Uterus (tissue), 4 donors: ENCODE data around the gene ESRRB. TPM values are rescaled to one million over a fixed set of nuclear protein-coding genes. Genes with fewer than 3 reads are reported as not detected.

Experiments
- DNase-seq, 2 donors: peaks; one replicate each; pipeline ENCODE4 v3.0.0-alpha.2; 2019 to 2020
- H3K27ac ChIP-seq, 2 donors: fragments of 200-600 bp; sonication (generic); 1 replicate in 1 of 2; 2 replicates in 1 of 2; pipeline ENCODE4 v1.5.1; 2016 to 2018
- H3K27me3 ChIP-seq, 2 donors: fragments of 200-600 bp; sonication (generic); one replicate each; pipeline ENCODE4 v1.5.1; 2018 to 2019; ENCODE audit warnings: control low read depth in 1 of 2
- H3K36me3 ChIP-seq, 2 donors: fragments of 200-600 bp; sonication (generic); one replicate each; pipeline ENCODE4 v1.5.1; 2019; ENCODE audit warnings: control low read depth in 1 of 2
- H3K4me1 ChIP-seq, 2 donors: fragments of 200-600 bp; sonication (generic); one replicate each; pipeline ENCODE4 v1.5.1; 2018 to 2019; ENCODE audit warnings: control low read depth in 1 of 2
- H3K4me3 ChIP-seq, 2 donors: fragments of 200-600 bp; sonication (generic); 1 replicate in 1 of 2; 2 replicates in 1 of 2; pipeline ENCODE4 v1.5.1; 2018 to 2019; ENCODE audit warnings: mild to moderate bottlenecking in 1 of 2
- H3K9me3 ChIP-seq, 2 donors: fragments of 200-600 bp; sonication (generic); one replicate each; pipeline ENCODE4 v1.5.1; 2019; ENCODE audit warnings: control low read depth in 1 of 2
- POLR2A ChIP-seq, 2 donors: fragments of 450-650 bp; IDR thresholded peaks; one replicate each; pipeline ENCODE4 v1.6.1; 2016; ENCODE audit warnings: antibody characterized with exemption in 2 of 2, mild to moderate bottlenecking in 1 of 2, moderate library complexity in 1 of 2
- intact Hi-C: fragments of 100-400 bp; cut with DNase I; formaldehyde crosslinking; loops from one replicate; pipeline ENCODE4 v1.15.1; 2023; ENCODE audit warnings: low total_unique reads
- total RNA-seq, 4 donors: library from RNA; depleted of rRNA in 3 of 4; stranded (reverse); fragments of >200 nt in 3 of 4; gene quantifications; one replicate each; pipeline versions ENCODE4 v1.1.0 to v1.2.4, GENCODE V29; 2014 to 2023
- TF ChIP-seq, protein P1 (sequence below), 4 experiments: fragments of 200-600 bp in 2 of 4; fragments of 450-650 bp in 2 of 4; sonication (generic) in 2 of 4; IDR thresholded peaks; one replicate each; pipeline ENCODE4 v1.5.1; 2016 to 2019; ENCODE audit warnings: antibody characterized with exemption in 4 of 4, mild to moderate bottlenecking in 2 of 4, moderate library complexity in 1 of 4
- donor health status: DM: yes; HTN: yes; CAD: no.

Gene ESRRB
- total RNA-seq, 4 donors from 2014 or later = not detected

GRCh38 chr14:76500480-76500879, 124.5 kb downstream of the ESRRB start:
- H3K4me3 ChIP-seq = no peak overlapping the region
- no peak overlapping the region for H3K27ac ChIP-seq
- no peaks in the 10 kb centered on the region for H3K36me3 ChIP-seq
- no peak for TF ChIP-seq POLR2A (IDR thresholded peaks at IDR 0.05)
- TF ChIP-seq, protein P1, sequence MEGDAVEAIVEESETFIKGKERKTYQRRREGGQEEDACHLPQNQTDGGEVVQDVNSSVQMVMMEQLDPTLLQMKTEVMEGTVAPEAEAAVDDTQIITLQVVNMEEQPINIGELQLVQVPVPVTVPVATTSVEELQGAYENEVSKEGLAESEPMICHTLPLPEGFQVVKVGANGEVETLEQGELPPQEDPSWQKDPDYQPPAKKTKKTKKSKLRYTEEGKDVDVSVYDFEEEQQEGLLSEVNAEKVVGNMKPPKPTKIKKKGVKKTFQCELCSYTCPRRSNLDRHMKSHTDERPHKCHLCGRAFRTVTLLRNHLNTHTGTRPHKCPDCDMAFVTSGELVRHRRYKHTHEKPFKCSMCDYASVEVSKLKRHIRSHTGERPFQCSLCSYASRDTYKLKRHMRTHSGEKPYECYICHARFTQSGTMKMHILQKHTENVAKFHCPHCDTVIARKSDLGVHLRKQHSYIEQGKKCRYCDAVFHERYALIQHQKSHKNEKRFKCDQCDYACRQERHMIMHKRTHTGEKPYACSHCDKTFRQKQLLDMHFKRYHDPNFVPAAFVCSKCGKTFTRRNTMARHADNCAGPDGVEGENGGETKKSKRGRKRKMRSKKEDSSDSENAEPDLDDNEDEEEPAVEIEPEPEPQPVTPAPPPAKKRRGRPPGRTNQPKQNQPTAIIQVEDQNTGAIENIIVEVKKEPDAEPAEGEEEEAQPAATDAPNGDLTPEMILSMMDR (IDR thresholded peaks at IDR 0.05) = no peak
- no peaks in the 10 kb centered on the region for H3K9me3 ChIP-seq
- H3K27me3 ChIP-seq = no peaks in the 10 kb centered on the region
- no peak for DNase-seq
- no peaks in the 10 kb centered on the region for H3K4me1 ChIP-seq
- intact Hi-C loops = no loop called here

- H3K4me1 ChIP-seq = no peaks in the 10 kb centered on the region
- no peaks in the 10 kb centered on the region for H3K36me3 ChIP-seq
- H3K27ac ChIP-seq = no peak overlapping the region
- no peaks in the 10 kb centered on the region for H3K9me3 ChIP-seq
- H3K4me3 ChIP-seq = no peak overlapping the region
- intact Hi-C loops = no loop called here
- no peak for TF ChIP-seq POLR2A (IDR thresholded peaks at IDR 0.05)
- TF ChIP-seq, protein P1 (IDR thresholded peaks at IDR 0.05) = no peak
- no peak for DNase-seq
- no peaks in the 10 kb centered on the region for H3K27me3 ChIP-seq
Measured at GRCh38 chr14:76501156-76501720, 125.3 kb downstream of the ESRRB start.

GRCh38 chr14:76502219-76502618, 126.3 kb downstream of the ESRRB start:
- no peaks in the 10 kb centered on the region for H3K9me3 ChIP-seq
- H3K4me3 ChIP-seq = no peak overlapping the region
- no peaks in the 10 kb centered on the region for H3K27me3 ChIP-seq
- no peak overlapping the region for H3K27ac ChIP-seq
- no peaks in the 10 kb centered on the region for H3K36me3 ChIP-seq
- TF ChIP-seq POLR2A (IDR thresholded peaks at IDR 0.05) = no peak
- TF ChIP-seq, protein P1 (IDR thresholded peaks at IDR 0.05) = no peak
- no peaks in the 10 kb centered on the region for H3K4me1 ChIP-seq
- no peak for DNase-seq
- intact Hi-C loops = no loop called here

GRCh38 chr14:76502638-76503037, 126.7 kb downstream of the ESRRB start:
- intact Hi-C loops = no loop called here
- H3K27me3 ChIP-seq = no peaks in the 10 kb centered on the region
- no peaks in the 10 kb centered on the region for H3K36me3 ChIP-seq
- no peak overlapping the region for H3K4me3 ChIP-seq
- DNase-seq = no peak
- H3K9me3 ChIP-seq = no peaks in the 10 kb centered on the region
- no peak for TF ChIP-seq POLR2A (IDR thresholded peaks at IDR 0.05)
- TF ChIP-seq, protein P1 (IDR thresholded peaks at IDR 0.05) = no peak
- no peaks in the 10 kb centered on the region for H3K4me1 ChIP-seq
- H3K27ac ChIP-seq = no peak overlapping the region

- Histone ChIP-seq H3K27ac (no peak overlapping the region), H3K4me1 (no peaks in the 10 kb centered on the region), H3K9me3 (no peaks in the 10 kb centered on the region), H3K4me3 (no peak overlapping the region), H3K27me3 (no peaks in the 10 kb centered on the region), H3K36me3 (no peaks in the 10 kb centered on the region)
- intact Hi-C loops = no loop called here
- DNase-seq = no peak
- TF ChIP-seq, protein P1 (IDR thresholded peaks at IDR 0.05) = no peak
- no peak for TF ChIP-seq POLR2A (IDR thresholded peaks at IDR 0.05)
Measured at GRCh38 chr14:76509311-76509710, 133.4 kb downstream of the ESRRB start.
